ENCODE measurements around the gene CEACAM1.
"Not testable (repeated sequence)": the region's sequence is repeated elsewhere in the genome, so short reads cannot be mapped to it uniquely, and the experiment has no call there.

The CEACAM1 gene

GRCh38 chr19:42472402-42473147, 55.7 kb downstream of the CEACAM1 start:
- no peak for DNase-seq

DNA sequence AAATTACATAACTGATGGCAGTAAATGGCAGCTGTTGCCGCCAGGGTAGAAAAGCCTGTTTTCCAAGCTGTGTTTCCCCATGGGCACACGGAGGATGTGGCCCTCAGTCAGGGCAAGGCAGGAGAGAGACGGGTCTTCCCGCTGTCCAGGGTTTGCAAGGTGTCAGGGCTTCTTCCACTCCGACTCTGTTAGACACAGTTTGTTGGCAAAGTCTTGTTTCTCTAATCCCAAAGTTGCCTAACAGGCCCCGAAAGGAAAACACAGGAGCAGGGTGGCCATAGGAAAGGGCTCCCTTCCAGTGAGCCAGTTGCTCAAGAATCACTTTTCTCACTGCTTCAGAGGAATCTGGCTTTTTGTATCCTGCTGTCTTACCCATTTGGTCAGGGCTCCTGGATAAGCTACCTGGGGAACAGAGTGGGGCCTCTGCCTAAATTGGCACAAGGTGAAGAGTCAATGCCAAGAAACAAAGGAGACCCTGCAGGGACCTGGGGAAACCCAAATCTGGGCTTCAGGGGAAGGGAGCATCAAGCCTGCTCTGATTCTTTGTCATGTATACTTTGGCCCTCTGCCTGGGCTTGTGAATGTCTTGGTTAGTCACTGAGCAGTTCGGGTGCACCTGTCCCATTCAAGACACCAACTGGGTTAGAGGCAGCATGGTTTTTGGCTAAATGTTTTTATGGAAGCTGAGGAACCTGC, 56.6 kb downstream of the CEACAM1 start:
- no peak for DNase-seq

DNA sequence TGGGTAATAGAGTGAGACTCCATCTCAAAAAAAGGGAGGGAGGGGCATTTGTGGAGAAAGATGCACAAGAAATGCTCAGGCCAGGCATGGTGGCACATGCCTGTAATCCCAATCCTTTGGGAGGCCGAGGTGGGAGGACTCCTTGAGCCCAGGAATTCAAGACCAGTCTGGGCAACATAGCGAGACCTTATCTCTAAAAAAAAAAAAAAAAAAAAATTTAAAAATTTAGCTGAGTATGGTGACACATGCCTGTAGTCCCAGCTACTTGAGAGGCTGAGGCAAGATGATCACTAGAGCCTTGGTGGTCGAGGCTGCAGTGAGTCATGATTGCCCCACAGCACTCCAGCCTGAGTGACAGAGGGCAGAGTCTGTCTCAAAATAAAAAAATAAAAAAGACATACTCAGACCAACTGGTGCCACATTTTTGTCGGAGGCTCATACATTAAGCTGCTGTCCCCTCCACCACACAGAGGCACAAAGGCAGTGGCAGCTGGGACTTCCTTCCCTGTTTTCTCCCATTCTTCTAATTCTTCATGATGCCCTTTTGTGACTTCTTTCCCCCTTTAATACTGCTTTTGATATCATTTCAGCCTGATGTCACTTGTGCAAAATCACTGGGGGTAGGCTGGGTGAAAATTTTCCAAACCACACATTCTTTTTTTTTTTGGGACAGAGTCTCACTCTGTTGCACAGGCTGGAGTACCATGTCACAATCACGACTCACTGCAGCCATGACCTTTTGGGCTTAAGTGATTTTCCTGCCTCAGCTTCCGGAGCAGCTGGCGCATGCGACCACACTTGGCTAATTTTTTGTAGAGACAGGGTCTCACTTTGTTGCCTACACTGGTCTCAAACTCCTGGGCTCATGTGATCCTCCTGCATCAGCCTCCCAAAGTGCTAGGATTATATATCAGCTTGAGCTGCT, 58.7 kb downstream of the CEACAM1 start:
- DNase-seq, result no peak

- DNase-seq, result no peak
Measured at GRCh38 chr19:42468273-42468796, 59.9 kb downstream of the CEACAM1 start.

- DNase-seq, result no peak
Measured at GRCh38 chr19:42467183-42467760, 61.0 kb downstream of the CEACAM1 start.

GRCh38 chr19:42466521-42467182, 61.6 kb downstream of the CEACAM1 start:
- no peak for DNase-seq

DNA sequence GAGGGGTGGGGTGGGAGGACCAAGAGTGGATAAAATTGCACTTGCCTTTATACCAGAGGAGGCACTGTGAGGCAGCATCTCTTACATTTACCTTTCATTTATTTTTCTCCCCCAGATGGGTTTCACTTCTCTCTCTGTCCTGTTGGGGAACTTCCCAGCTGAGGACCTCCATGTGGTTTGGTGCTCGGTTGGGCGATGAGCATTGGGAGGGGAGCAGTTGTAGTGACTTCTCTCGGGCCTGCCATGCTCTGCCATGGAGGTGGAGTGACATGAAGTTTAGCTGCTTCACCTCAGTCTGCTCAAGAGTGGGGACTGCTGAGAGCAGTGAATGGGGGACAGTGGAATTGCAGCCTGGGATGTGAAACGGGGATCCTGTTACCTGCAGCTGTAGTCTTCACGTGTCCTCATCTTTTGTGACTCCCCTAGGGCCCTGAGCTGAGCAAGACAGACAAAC, 62.4 kb downstream of the CEACAM1 start:
- DNase-seq, result no peak

GRCh38 chr19:42461700-42462324, 66.5 kb downstream of the CEACAM1 start:
- no peak for DNase-seq

DNA sequence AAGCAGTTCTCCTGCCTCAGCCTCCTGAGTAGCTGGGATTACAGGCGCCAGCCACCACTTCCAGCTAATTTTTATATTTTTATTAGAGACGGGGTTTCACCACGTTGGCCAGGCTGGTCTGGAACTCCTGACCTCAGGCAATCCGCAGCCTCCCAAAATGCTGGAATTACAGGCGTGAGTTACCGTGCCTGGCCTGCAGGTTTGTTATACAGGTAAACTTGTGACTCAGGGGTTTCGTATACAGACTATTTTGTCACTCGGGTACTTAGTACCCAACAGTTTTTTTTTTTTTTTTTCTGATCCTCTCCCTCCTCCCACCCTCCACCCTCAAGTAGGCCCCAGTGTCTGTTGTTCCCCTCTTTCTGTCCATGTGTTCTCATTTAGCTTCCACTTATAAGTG, 67.0 kb downstream of the CEACAM1 start:
- DNase-seq, result not testable (repeated sequence)

GRCh38 chr19:42459926-42460325, 68.4 kb downstream of the CEACAM1 start:
- DNase-seq, result no peak

Data from AML-193 (cell line).